Measurements from ENCODE around the gene CA12.
"Not testable (repeated sequence)": the region's sequence is repeated elsewhere in the genome, so short reads cannot be mapped to it uniquely, and the experiment has no call there.

Gene CA12

DNA sequence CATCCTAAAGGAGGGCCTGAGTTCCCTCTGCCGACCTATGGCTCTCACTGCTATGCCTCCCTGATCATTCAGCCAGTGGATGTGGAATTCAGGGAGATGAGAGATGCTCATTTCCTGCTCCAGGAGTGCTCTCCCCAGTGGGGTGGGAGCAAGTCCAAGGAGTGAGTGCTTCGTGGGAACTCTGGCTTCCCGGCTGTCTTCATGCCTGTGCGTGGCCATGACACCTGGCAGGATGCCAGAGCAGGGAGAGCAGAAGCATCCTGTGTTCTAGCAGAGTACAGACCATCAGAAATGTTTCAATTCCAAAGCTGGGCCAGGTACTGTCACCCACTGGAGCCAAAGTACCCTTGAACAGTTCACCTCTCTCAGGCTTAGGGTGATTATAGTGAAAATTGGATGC is 59.1 kb downstream of the CA12 start:
- DNase-seq (ENCODE audit: low read depth) = no peak
- no peak for TF ChIP-seq CTCF (IDR thresholded peaks at IDR 0.05; ENCODE audit: low read depth, low read length, missing control alignments)
- no peak overlapping the region for H3K4me3 ChIP-seq (ENCODE audit: low read depth, low read length)

GRCh38 chr15:63321462-63321861 is 60.2 kb downstream of the CA12 start:
- no peak for DNase-seq (ENCODE audit: low read depth)
- no peak for TF ChIP-seq CTCF (IDR thresholded peaks at IDR 0.05; ENCODE audit: low read depth, low read length, missing control alignments)
- H3K4me3 ChIP-seq (ENCODE audit: low read depth, low read length) = no peak overlapping the region

- H3K4me3 ChIP-seq (ENCODE audit: low read depth, low read length); DNase-seq (ENCODE audit: low read depth): not testable (repeated sequence)
These were observed 60.7 kb downstream of the CA12 start for GRCh38 chr15:63320981-63321380.

- not testable (repeated sequence) for DNase-seq (ENCODE audit: low read depth)
These were observed 61.2 kb downstream of the CA12 start for GRCh38 chr15:63320446-63320845.

DNA sequence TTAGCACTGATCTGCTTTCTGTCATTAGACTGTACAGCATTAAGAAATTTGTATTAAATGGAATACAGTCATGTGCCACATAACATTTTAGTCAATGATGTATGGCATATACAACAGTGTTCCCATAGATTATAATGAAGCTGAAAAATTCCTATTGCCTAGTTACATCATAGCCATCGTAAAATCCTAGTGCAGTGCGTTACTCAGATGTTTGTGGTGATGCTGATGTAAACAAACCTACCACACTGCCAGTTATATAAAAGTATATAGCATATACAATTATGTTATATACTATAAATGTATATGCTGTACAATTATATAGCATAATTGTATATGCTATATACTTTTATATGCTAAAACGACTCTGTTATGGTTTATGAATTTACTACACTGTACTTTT is 62.6 kb downstream of the CA12 start:
- no peak for TF ChIP-seq CTCF (IDR thresholded peaks at IDR 0.05; ENCODE audit: low read depth, low read length, missing control alignments)
- H3K4me3 ChIP-seq (ENCODE audit: low read depth, low read length) = no peak overlapping the region
- DNase-seq (ENCODE audit: low read depth) = no peak

More at GRCh38 chr15:63320446-63320845, 61.2 kb downstream of the CA12 start:
- not testable (repeated sequence) for H3K4me3 ChIP-seq (ENCODE audit: low read depth, low read length)

GRCh38 chr15:63318344-63318743 is 63.3 kb downstream of the CA12 start:
- no peak for TF ChIP-seq CTCF (IDR thresholded peaks at IDR 0.05; ENCODE audit: low read depth, low read length, missing control alignments)
- DNase-seq (ENCODE audit: low read depth) = no peak
- no peak overlapping the region for H3K4me3 ChIP-seq (ENCODE audit: low read depth, low read length)

DNA sequence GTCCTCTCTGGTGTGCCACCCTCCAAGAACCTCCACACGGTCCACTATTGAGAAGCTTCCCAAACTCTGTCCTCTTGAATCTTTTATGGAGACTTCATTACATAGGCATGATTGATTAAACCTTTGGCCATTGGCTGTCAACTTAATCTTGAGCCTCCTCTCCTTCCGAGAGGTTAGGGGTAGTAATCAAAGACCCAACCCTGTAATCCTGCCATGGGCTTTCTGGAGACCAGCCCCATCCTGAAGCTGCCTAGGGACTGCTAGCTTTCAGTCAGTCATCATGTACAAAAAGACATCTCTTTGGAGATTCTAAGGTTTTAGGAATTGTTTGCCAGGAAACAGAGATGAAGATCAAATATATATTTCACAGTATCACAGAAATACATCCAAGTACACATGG is 67.2 kb downstream of the CA12 start:
- no peak overlapping the region for H3K4me3 ChIP-seq (ENCODE audit: low read depth, low read length)
- no peak for TF ChIP-seq CTCF (IDR thresholded peaks at IDR 0.05; ENCODE audit: low read depth, low read length, missing control alignments)
- no peak for DNase-seq (ENCODE audit: low read depth)

GRCh38 chr15:63313825-63314224 is 67.8 kb downstream of the CA12 start:
- no peak for DNase-seq (ENCODE audit: low read depth)
- no peak for TF ChIP-seq CTCF (IDR thresholded peaks at IDR 0.05; ENCODE audit: low read depth, low read length, missing control alignments)
- no peak overlapping the region for H3K4me3 ChIP-seq (ENCODE audit: low read depth, low read length)

All from GM12864 (cell line).